ENCODE measurements around the gene TP53I11. TPM values are rescaled to one million over a fixed set of nuclear protein-coding genes. Genes with fewer than 3 reads are reported as not detected.
A peak's percentile ranks its signal among the peaks of the same experiment; 100 is the strongest.

The TP53I11 gene
- total and polyA plus RNA-seq, 2 experiments from 2014 or later = 23.5 to 43.9 TPM

GRCh38 chr11:44905131-44905866, 45.4 kb downstream of the TP53I11 start:
- no peaks in the 10 kb centered on the region for H3K9me2 ChIP-seq (ENCODE audit: insufficient read depth)
- no peaks in the 10 kb centered on the region for H3K27me3 ChIP-seq (ENCODE audit: insufficient read depth)
- H3K79me2 ChIP-seq (replicated peaks; ENCODE audit: insufficient read depth) = no peaks in the 10 kb centered on the region
- no peak overlapping the region for H3K27ac Mint-ChIP-seq
- H3K27ac ChIP-seq (ENCODE audit: low read depth) = no peak overlapping the region
- no peaks in the 10 kb centered on the region for H4K20me1 ChIP-seq (replicated peaks; ENCODE audit: insufficient read depth)
- no peak overlapping the region for H3K4me3 ChIP-seq
- peak overlapping the region; percentile 39 for H3K4me2 ChIP-seq
- H3K36me3 Mint-ChIP-seq (ENCODE audit: low read depth) = no peaks in the 10 kb centered on the region
- H3F3A ChIP-seq (replicated peaks; ENCODE audit: low read depth) = 0 out of 2 replicates have a peak, but pooled peaks cover 4% of the 10 kb centered on the region
- H3K4me3 Mint-ChIP-seq = no peak overlapping the region
- DNase-seq (ENCODE audit: low spot score) (no peak), ATAC-seq (peak; percentile 47)
- peaks cover 38% of the 10 kb centered on the region for H3K4me1 Mint-ChIP-seq
- peaks cover 18% of the 10 kb centered on the region for H3K27me3 Mint-ChIP-seq (ENCODE audit: insufficient read depth, low read depth, poor library complexity)
- TF ChIP-seq POLR2AphosphoS5 (IDR thresholded peaks at IDR 0.05; ENCODE audit: low read depth) (no peak), EZH2 (IDR thresholded peaks at IDR 0.05; ENCODE audit: low read depth, unreplicated experiment) (no peak), ZNF331 (CRISPR knock-in tag; IDR thresholded peaks at IDR 0.05; ENCODE audit: low read depth) (no peak), REST (IDR thresholded peaks at IDR 0.05; ENCODE audit: unreplicated experiment) (no peak), ZNF114 (CRISPR knock-in tag; IDR thresholded peaks at IDR 0.05) (no peak)
- no peak overlapping the region for H2AFZ ChIP-seq
- H3K9me3 Mint-ChIP-seq = no peaks in the 10 kb centered on the region
- peaks cover 23% of the 10 kb centered on the region for H3K4me1 ChIP-seq (ENCODE audit: insufficient read depth)
- H3K36me3 ChIP-seq (ENCODE audit: insufficient read depth) = no peaks in the 10 kb centered on the region

- ATAC-seq = no peak
- H3K27ac Mint-ChIP-seq = no peak overlapping the region
- H3K27ac ChIP-seq (ENCODE audit: low read depth) = no peak overlapping the region
Observed at GRCh38 chr11:44904261-44905020, 46.2 kb downstream of the TP53I11 start.

More at GRCh38 chr11:44904261-44905020, 46.2 kb downstream of the TP53I11 start:
- Histone ChIP-seq H3K36me3 (ENCODE audit: insufficient read depth) (no peaks in the 10 kb centered on the region), H3K4me2 (no peak overlapping the region), H3K9me2 (ENCODE audit: insufficient read depth) (peaks cover 4% of the 10 kb centered on the region; the same call in 1 of the 2 replicates), H3F3A (replicated peaks; ENCODE audit: low read depth) (0 out of 2 replicates have a peak, but pooled peaks cover 4% of the 10 kb centered on the region), H3K4me1 (ENCODE audit: insufficient read depth) (peaks cover 23% of the 10 kb centered on the region), H3K27me3 (ENCODE audit: insufficient read depth) (no peaks in the 10 kb centered on the region), H3K79me2 (replicated peaks; ENCODE audit: insufficient read depth) (no peaks in the 10 kb centered on the region), H2AFZ (no peak overlapping the region), H3K4me3 (no peak overlapping the region), H4K20me1 (replicated peaks; ENCODE audit: insufficient read depth) (no peaks in the 10 kb centered on the region)
- no peak for DNase-seq (ENCODE audit: low spot score)
- H3K36me3 Mint-ChIP-seq (ENCODE audit: low read depth) = peaks cover 4% of the 10 kb centered on the region; the same call in 1 of the 3 replicates
- no peak overlapping the region for H3K4me3 Mint-ChIP-seq
- peaks cover 3% of the 10 kb centered on the region; the same call in 1 of the 3 replicates for H3K9me3 Mint-ChIP-seq
- no peak for TF ChIP-seq ZNF114 (CRISPR knock-in tag; IDR thresholded peaks at IDR 0.05)
- peaks cover 35% of the 10 kb centered on the region for H3K4me1 Mint-ChIP-seq
- H3K27me3 Mint-ChIP-seq (ENCODE audit: insufficient read depth, low read depth, poor library complexity) = peaks cover 20% of the 10 kb centered on the region

All from GM23338 (cell line).